Measurements from ENCODE around the gene GNG12.

DNA sequence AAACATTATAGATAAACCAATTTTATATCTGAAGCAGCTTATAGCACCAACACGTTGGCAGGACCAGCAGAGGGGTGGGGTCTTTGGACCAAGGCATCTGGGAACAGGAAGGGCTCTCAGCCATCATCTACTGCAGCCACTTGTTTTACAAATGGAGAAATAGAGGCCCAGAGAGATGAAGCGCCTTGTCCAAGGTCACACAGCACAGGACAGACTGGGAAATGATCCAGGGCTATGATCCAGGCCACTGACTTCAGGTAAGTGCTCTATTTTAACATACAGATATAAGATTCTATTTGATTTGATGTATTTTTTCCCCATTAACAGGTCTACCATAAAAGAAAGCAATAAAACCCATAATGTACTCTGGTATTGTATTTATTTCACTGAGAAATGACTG is 131.4 kb downstream of the GNG12 start:
- TF ChIP-seq CTCF (IDR thresholded peaks at IDR 0.05) = no peak
- no peak for TF ChIP-seq TP53 (CRISPR knock-in tag; IDR thresholded peaks at IDR 0.05)
- TF ChIP-seq ELF4 (CRISPR knock-in tag; IDR thresholded peaks at IDR 0.05; ENCODE audit: low read depth) = no peak
- no peak for TF ChIP-seq PREB (CRISPR knock-in tag; IDR thresholded peaks at IDR 0.05; ENCODE audit: borderline replicate concordance)
- TF ChIP-seq, protein P1, sequence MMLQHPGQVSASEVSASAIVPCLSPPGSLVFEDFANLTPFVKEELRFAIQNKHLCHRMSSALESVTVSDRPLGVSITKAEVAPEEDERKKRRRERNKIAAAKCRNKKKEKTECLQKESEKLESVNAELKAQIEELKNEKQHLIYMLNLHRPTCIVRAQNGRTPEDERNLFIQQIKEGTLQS (CRISPR knock-in tag; conservative IDR thresholded peaks at IDR 0.05) = no peak
- no peak for TF ChIP-seq NR3C1 (CRISPR knock-in tag; conservative IDR thresholded peaks at IDR 0.05; ENCODE audit: low read depth)
- no peak for TF ChIP-seq IRF2 (CRISPR knock-in tag; IDR thresholded peaks at IDR 0.05; ENCODE audit: borderline replicate concordance, low read depth)
- TF ChIP-seq, protein P2, sequence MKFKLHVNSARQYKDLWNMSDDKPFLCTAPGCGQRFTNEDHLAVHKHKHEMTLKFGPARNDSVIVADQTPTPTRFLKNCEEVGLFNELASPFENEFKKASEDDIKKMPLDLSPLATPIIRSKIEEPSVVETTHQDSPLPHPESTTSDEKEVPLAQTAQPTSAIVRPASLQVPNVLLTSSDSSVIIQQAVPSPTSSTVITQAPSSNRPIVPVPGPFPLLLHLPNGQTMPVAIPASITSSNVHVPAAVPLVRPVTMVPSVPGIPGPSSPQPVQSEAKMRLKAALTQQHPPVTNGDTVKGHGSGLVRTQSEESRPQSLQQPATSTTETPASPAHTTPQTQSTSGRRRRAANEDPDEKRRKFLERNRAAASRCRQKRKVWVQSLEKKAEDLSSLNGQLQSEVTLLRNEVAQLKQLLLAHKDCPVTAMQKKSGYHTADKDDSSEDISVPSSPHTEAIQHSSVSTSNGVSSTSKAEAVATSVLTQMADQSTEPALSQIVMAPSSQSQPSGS (CRISPR knock-in tag; IDR thresholded peaks at IDR 0.05; ENCODE audit: borderline replicate concordance, low read depth) = no peak
- TF ChIP-seq, protein P3, sequence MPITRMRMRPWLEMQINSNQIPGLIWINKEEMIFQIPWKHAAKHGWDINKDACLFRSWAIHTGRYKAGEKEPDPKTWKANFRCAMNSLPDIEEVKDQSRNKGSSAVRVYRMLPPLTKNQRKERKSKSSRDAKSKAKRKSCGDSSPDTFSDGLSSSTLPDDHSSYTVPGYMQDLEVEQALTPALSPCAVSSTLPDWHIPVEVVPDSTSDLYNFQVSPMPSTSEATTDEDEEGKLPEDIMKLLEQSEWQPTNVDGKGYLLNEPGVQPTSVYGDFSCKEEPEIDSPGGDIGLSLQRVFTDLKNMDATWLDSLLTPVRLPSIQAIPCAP (CRISPR knock-in tag; IDR thresholded peaks at IDR 0.05) = no peak
- TF ChIP-seq SP1 (CRISPR knock-in tag; conservative IDR thresholded peaks at IDR 0.05) = no peak
- no peak for TF ChIP-seq ZNF263 (CRISPR knock-in tag; IDR thresholded peaks at IDR 0.05; ENCODE audit: low read depth)
- no peak for TF ChIP-seq FOXJ3 (CRISPR knock-in tag; IDR thresholded peaks at IDR 0.05; ENCODE audit: borderline replicate concordance)
- no peak for TF ChIP-seq ZBTB21 (CRISPR knock-in tag; IDR thresholded peaks at IDR 0.05; ENCODE audit: borderline replicate concordance)
